Esophagus (tissue), 2 donors: ENCODE results near the gene SCTR. TPM values are rescaled to one million over a fixed set of nuclear protein-coding genes. Genes with fewer than 3 reads are reported as not detected.

Experiments used
- H3K27ac ChIP-seq, 2 donors: one replicate each; pipeline ENCODE4 v1.5.1; 2013; ENCODE audit warnings: low read depth in 2 of 2, mild to moderate bottlenecking in 2 of 2, inconsistent platforms in 1 of 2, low read length in 1 of 2, moderate library complexity in 1 of 2
- H3K27me3 ChIP-seq, 2 donors: one replicate each; pipeline ENCODE4 v1.6.1; 2013; ENCODE audit warnings: low read length in 2 of 2, control low read depth in 1 of 2, mild to moderate bottlenecking in 1 of 2; ENCODE audit not compliant: insufficient read depth in 2 of 2, control insufficient read depth in 1 of 2
- H3K36me3 ChIP-seq, 2 donors: one replicate each; pipeline ENCODE4 v1.6.1; 2013; ENCODE audit warnings: low read length in 1 of 2; ENCODE audit not compliant: control insufficient read depth in 2 of 2, insufficient read depth in 2 of 2
- H3K4me1 ChIP-seq, 2 donors: one replicate each; pipeline ENCODE4 v1.6.1; 2013; ENCODE audit warnings: low read length in 1 of 2; ENCODE audit not compliant: control insufficient read depth in 2 of 2, insufficient read depth in 2 of 2
- H3K4me3 ChIP-seq, 2 donors: one replicate each; pipeline ENCODE4 v1.5.1; 2013; ENCODE audit warnings: low read length in 2 of 2, mild to moderate bottlenecking in 2 of 2, low read depth in 1 of 2, moderate library complexity in 1 of 2
- H3K9me3 ChIP-seq, 2 donors: one replicate each; pipeline ENCODE4 v1.6.1; 2013; ENCODE audit warnings: mild to moderate bottlenecking in 2 of 2, low read depth in 1 of 2, low read length in 1 of 2, moderate library complexity in 1 of 2; ENCODE audit not compliant: control insufficient read depth in 2 of 2, insufficient read depth in 1 of 2
- WGBS, 2 donors: extraction: QIAGEN DNeasy Blood & Tissue Kit; methylation state at CpG; one replicate each; pipeline ENCODE4 v1.1.7; 2013; 5-methylcytosine and 5-hydroxymethylcytosine counted together
- polyA plus RNA-seq, 2 donors: library from polyadenylated mRNA; stranded (reverse); fragments of 200-250 nt; gene quantifications; one replicate each; pipeline ENCODE4 v1.2.3, GENCODE V29; 2013
- donor health status: healthy with polysubstance abuse.
- donor health status: Bipolar disorder and iron deficiency.

Gene SCTR
- polyA plus RNA-seq, 2 donors = 0.13 to 0.26 TPM

- Histone ChIP-seq H3K4me3 (no peak overlapping the region), H3K36me3 (no peaks in the 10 kb centered on the region), H3K27ac (no peak overlapping the region), H3K9me3 (peaks cover 0 to 2% of the 10 kb centered on the region in 2 donors), H3K4me1 (peaks cover 0 to 4% of the 10 kb centered on the region in 2 donors), H3K27me3 (no peaks in the 10 kb centered on the region)
- 74 to 86% methylated on average over 1 of the region's 1 CpG for WGBS, 2 donors
These were observed 22.1 kb upstream of the SCTR start for GRCh38 chr2:119546447-119546767.

- Histone ChIP-seq H3K9me3 (peaks cover 0 to 2% of the 10 kb centered on the region in 2 donors), H3K27ac (no peak overlapping the region), H3K4me1 (peaks cover 0 to 4% of the 10 kb centered on the region in 2 donors), H3K36me3 (no peaks in the 10 kb centered on the region), H3K4me3 (no peak overlapping the region), H3K27me3 (no peaks in the 10 kb centered on the region)
- 63 to 79% methylated on average over 6 of the region's 6 CpGs for WGBS, 2 donors
These were observed 21.6 kb upstream of the SCTR start for GRCh38 chr2:119545754-119546446.

GRCh38 chr2:119544939-119545475, 20.7 kb upstream of the SCTR start:
- Histone ChIP-seq H3K27ac (no peak overlapping the region), H3K27me3 (no peaks in the 10 kb centered on the region), H3K4me1 (peaks cover 0 to 4% of the 10 kb centered on the region in 2 donors)

GRCh38 chr2:119544075-119544938, 20.0 kb upstream of the SCTR start, which contains the start of gene CFAP221:
Gene CFAP221 (plus strand): TSS chr2:119544449. CDS start chr2:119546132, 1,683 bp downstream.
- H3K27me3 ChIP-seq = no peaks in the 10 kb centered on the region
- peaks cover 0 to 2% of the 10 kb centered on the region in 2 donors for H3K9me3 ChIP-seq
- no peaks in the 10 kb centered on the region for H3K36me3 ChIP-seq
- no peak within 1 kb of the TSS for H3K27ac ChIP-seq
- peaks cover 0 to 4% of the 10 kb centered on the region in 2 donors for H3K4me1 ChIP-seq
- 5% methylated on average over 87 to 89 of the region's 89 CpGs for WGBS, 2 donors
- peak within 1 kb of the TSS; percentile 41 to 47 for H3K4me3 ChIP-seq

More at GRCh38 chr2:119544939-119545475, 20.7 kb upstream of the SCTR start:
- H3K9me3 ChIP-seq = peaks cover 0 to 2% of the 10 kb centered on the region in 2 donors
- 58 to 69% methylated on average over 11 of the region's 11 CpGs for WGBS, 2 donors
- H3K36me3 ChIP-seq = no peaks in the 10 kb centered on the region
- peak overlapping the region in 1 of 2 donors; percentile 47 for H3K4me3 ChIP-seq

GRCh38 chr2:119541476-119541875, 17.2 kb upstream of the SCTR start:
- peaks cover 0 to 2% of the 10 kb centered on the region in 2 donors for H3K9me3 ChIP-seq
- H3K27ac ChIP-seq = no peak overlapping the region
- WGBS, 2 donors = 76 to 78% methylated on average over 2 of the region's 2 CpGs
- H3K36me3 ChIP-seq = no peaks in the 10 kb centered on the region
- H3K4me3 ChIP-seq = no peak overlapping the region
- H3K4me1 ChIP-seq = peaks cover 0 to 4% of the 10 kb centered on the region in 2 donors
- no peaks in the 10 kb centered on the region for H3K27me3 ChIP-seq

- Histone ChIP-seq H3K9me3 (peaks cover 0 to 2% of the 10 kb centered on the region in 2 donors), H3K4me3 (no peak overlapping the region), H3K4me1 (no peaks in the 10 kb centered on the region), H3K27me3 (no peaks in the 10 kb centered on the region), H3K27ac (no peak overlapping the region), H3K36me3 (no peaks in the 10 kb centered on the region)
These were observed 13.5 kb upstream of the SCTR start for GRCh38 chr2:119537792-119538191.

- Histone ChIP-seq H3K9me3 (peaks cover 0 to 2% of the 10 kb centered on the region in 2 donors), H3K4me3 (no peak overlapping the region), H3K27me3 (no peaks in the 10 kb centered on the region), H3K4me1 (no peaks in the 10 kb centered on the region), H3K27ac (no peak overlapping the region), H3K36me3 (no peaks in the 10 kb centered on the region)
- 33 to 37% methylated on average over 1 of the region's 1 CpG for WGBS, 2 donors
These were observed 12.4 kb upstream of the SCTR start for GRCh38 chr2:119536707-119537106.

GRCh38 chr2:119536211-119536610, 11.9 kb upstream of the SCTR start:
- H3K4me1 ChIP-seq = no peaks in the 10 kb centered on the region
- no peak overlapping the region for H3K27ac ChIP-seq
- no peaks in the 10 kb centered on the region for H3K27me3 ChIP-seq
- H3K9me3 ChIP-seq = peaks cover 0 to 2% of the 10 kb centered on the region in 2 donors
- WGBS, 2 donors = 53 to 55% methylated on average over 6 of the region's 6 CpGs
- no peak overlapping the region for H3K4me3 ChIP-seq
- H3K36me3 ChIP-seq = no peaks in the 10 kb centered on the region

- 74 to 88% methylated on average over 1 of the region's 1 CpG for WGBS, 2 donors
- Histone ChIP-seq H3K27ac (no peak overlapping the region), H3K36me3 (no peaks in the 10 kb centered on the region), H3K4me3 (no peak overlapping the region), H3K4me1 (no peaks in the 10 kb centered on the region), H3K9me3 (peaks cover 0 to 2% of the 10 kb centered on the region in 2 donors), H3K27me3 (no peaks in the 10 kb centered on the region)
These were observed 9.3 kb upstream of the SCTR start for GRCh38 chr2:119533560-119533959.
